ENCODE results near the gene SH3GLB1. TPM values are rescaled to one million over a fixed set of nuclear protein-coding genes. Genes with fewer than 3 reads are reported as not detected.

SH3GLB1 gene
- total and polyA plus RNA-seq, 9 of the 15 experiments (the other 6 are each of a cell fraction or from before 2014, with no cell fraction given): 8.6 to 34.2 (median 24.2) TPM

- TF ChIP-seq, protein P1, sequence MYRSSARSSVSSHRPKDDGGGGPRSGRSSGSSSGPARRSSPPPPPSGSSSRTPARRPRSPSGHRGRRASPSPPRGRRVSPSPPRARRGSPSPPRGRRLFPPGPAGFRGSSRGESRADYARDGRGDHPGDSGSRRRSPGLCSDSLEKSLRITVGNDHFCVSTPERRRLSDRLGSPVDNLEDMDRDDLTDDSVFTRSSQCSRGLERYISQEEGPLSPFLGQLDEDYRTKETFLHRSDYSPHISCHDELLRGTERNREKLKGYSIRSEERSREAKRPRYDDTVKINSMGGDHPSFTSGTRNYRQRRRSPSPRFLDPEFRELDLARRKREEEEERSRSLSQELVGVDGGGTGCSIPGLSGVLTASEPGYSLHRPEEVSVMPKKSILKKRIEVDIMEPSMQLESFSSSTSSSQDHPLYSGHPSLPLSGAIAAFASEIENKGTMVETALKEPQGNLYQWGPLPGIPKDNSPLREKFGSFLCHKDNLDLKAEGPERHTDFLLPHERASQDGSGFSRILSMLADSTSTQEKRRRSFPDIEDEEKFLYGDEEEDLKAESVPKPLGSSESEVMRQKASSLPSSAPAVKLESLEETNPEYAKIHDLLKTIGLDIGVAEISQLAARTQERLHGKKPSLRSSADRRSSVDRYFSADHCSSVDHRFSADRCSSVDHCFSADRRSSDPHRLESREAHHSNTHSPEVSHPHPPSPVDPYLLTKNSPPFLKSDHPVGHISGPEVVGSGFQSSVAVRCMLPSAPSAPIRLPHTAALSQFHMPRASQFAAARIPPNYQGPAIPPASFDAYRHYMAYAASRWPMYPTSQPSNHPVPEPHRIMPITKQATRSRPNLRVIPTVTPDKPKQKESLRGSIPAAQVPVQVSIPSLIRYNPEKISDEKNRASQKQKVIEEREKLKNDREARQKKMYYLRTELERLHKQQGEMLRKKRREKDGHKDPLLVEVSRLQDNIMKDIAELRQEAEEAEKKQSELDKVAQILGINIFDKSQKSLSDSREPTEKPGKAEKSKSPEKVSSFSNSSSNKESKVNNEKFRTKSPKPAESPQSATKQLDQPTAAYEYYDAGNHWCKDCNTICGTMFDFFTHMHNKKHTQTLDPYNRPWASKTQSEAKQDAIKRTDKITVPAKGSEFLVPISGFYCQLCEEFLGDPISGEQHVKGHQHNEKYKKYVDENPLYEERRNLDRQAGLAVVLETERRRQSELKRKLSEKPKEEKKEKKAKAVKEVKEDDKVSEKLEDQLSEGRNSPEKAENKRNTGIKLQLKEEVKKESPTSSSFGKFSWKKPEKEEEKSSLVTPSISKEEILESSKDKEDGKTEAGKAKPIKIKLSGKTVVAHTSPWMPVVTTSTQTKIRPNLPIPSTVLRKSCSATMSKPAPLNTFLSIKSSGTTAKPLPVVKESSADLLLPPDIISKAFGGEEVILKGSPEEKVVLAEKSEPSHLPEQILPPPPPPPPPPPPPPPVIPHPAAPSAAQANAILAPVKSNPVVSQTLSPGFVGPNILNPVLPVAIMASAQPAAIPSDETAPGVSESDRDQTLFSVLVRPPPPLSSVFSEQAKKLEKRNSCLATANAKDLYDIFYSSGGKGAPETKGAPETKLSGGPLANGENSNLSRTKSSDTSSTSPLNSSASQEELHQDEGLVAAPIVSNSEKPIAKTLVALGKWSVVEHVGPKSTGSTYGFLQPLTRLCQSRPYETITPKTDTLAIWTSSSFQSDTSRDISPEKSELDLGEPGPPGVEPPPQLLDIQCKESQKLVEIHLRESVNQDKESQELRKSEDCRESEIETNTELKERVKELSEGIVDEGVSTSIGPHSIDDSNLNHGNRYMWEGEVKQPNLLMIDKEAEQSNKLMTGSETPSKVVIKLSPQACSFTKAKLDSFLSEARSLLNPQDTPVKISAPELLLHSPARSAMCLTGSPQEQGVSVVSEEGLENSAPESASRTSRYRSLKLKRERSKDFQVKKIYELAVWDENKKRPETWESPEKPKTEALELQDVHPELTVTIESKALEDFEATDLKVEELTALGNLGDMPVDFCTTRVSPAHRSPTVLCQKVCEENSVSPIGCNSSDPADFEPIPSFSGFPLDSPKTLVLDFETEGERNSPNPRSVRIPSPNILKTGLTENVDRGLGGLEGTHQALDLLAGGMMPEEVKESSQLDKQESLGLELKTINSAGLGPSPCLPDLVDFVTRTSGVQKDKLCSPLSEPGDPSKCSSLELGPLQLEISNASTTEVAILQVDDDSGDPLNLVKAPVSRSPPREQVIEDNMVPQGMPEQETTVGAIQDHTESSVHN (IDR thresholded peaks at IDR 0.05; ENCODE audit: borderline replicate concordance in 1 of 2, low read depth in 1 of 2): no peak
- TF ChIP-seq MTA3 (IDR thresholded peaks at IDR 0.05; ENCODE audit: borderline replicate concordance) (peak; percentile 70; the same call in 1 of the 2 replicates), RFX7 (CRISPR knock-in tag; IDR thresholded peaks at IDR 0.05) (no peak), ZNF785 (CRISPR knock-in tag; IDR thresholded peaks at IDR 0.05) (no peak), BRD4 (IDR thresholded peaks at IDR 0.05) (no peak), POLR2B (IDR thresholded peaks at IDR 0.05; ENCODE audit: low read depth, partially characterized antibody) (peak; percentile 65), POLR2G (IDR thresholded peaks at IDR 0.05; ENCODE audit: low read depth, low read length) (peak; percentile 97), BRF1 (IDR thresholded peaks at IDR 0.05; ENCODE audit: borderline replicate concordance, extremely low read depth, insufficient read length) (no peak), MCM3 (IDR thresholded peaks at IDR 0.05) (no peak), CEBPB (tag; IDR thresholded peaks at IDR 0.05) (no peak), PPARD (CRISPR knock-in tag; IDR thresholded peaks at IDR 0.05) (no peak), BDP1 (IDR thresholded peaks at IDR 0.05; ENCODE audit: insufficient read depth, insufficient read length) (no peak), RCOR1 (IDR thresholded peaks at IDR 0.05; ENCODE audit: borderline replicate concordance in 1 of 2, low read depth in 2 of 2, low read length in 2 of 2) (peak in 1 of 2 experiments; percentile 24; a peak in 1 of 4 replicates), NUFIP1 (IDR thresholded peaks at IDR 0.05; ENCODE audit: partially characterized antibody) (no peak), ZNF184 (CRISPR knock-in tag; IDR thresholded peaks at IDR 0.05) (no peak), ZNF551 (CRISPR knock-in tag; IDR thresholded peaks at IDR 0.05) (no peak), ZNF583 (CRISPR knock-in tag; IDR thresholded peaks at IDR 0.05) (no peak), CBFB (CRISPR knock-in tag; IDR thresholded peaks at IDR 0.05) (peak; percentile 74; the same call in 1 of the 2 replicates), GTF2A2 (tag; IDR thresholded peaks at IDR 0.05) (no peak), SMAD2 (IDR thresholded peaks at IDR 0.05; ENCODE audit: low read depth, low read length) (no peak), SOX6 (IDR thresholded peaks at IDR 0.05) (0 out of 2 replicates have a peak, but pooled peaks have one; percentile 50), NFATC3 (IDR thresholded peaks at IDR 0.05) (no peak)
Measured at GRCh38 chr1:86704458-86704971, at the start of gene SH3GLB1 (continued).

Measured in K562 (cell line).